ENCODE results near the gene GLIS1.
A peak's percentile ranks its signal among the peaks of the same experiment; 100 is the strongest.

The GLIS1 gene

DNA sequence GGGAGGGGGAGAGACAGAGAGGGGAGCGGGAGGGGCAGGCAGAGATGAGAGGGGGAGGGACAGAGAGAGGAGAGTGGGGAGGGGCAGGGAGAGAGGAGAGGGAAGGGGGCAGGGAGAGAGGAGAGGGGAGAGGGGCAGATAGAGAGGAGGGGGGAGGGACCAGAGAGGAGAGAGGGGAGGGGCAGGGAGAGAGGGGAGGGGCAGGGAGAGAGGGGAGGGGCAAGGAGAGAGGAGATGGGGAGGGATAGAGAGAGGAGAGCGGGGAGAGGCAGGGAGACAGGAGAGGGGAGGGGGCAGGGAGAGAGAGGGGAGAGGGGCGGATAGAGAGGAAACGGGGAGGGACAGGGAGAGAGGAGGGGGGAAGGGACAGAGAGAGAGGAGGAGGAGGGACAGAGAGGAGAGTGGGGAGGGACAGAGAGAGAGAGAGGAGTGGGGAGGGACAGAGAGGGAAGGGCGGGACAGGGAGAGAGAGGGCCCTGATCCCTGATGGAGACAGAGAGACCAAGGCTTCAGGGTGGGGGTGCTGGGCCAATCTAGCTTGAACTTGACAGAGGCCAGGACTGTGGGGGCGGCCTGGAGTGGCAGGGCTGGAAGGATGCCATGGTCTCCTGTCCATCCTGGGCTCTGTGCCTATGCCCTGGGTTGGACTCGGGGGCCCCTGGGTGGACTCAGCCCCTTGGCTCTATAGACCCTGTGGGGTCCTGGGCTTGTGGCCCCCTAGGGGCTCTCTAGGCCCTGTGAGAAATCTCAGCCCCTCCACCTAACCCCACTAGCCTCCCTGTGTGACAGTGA, 236.1 kb downstream of the GLIS1 start:
- H3K27ac Mint-ChIP-seq: no peak overlapping the region
- CTCF ChIA-PET: no interaction called here
- peaks cover 14% of the 10 kb centered on the region for H3K27me3 Mint-ChIP-seq
- no peak overlapping the region for H3K4me3 Mint-ChIP-seq
- no peaks in the 10 kb centered on the region for H3K36me3 Mint-ChIP-seq
- DNase-seq: no peak
- no peaks in the 10 kb centered on the region for H3K4me1 Mint-ChIP-seq
- H3K9me3 Mint-ChIP-seq: no peaks in the 10 kb centered on the region

DNA sequence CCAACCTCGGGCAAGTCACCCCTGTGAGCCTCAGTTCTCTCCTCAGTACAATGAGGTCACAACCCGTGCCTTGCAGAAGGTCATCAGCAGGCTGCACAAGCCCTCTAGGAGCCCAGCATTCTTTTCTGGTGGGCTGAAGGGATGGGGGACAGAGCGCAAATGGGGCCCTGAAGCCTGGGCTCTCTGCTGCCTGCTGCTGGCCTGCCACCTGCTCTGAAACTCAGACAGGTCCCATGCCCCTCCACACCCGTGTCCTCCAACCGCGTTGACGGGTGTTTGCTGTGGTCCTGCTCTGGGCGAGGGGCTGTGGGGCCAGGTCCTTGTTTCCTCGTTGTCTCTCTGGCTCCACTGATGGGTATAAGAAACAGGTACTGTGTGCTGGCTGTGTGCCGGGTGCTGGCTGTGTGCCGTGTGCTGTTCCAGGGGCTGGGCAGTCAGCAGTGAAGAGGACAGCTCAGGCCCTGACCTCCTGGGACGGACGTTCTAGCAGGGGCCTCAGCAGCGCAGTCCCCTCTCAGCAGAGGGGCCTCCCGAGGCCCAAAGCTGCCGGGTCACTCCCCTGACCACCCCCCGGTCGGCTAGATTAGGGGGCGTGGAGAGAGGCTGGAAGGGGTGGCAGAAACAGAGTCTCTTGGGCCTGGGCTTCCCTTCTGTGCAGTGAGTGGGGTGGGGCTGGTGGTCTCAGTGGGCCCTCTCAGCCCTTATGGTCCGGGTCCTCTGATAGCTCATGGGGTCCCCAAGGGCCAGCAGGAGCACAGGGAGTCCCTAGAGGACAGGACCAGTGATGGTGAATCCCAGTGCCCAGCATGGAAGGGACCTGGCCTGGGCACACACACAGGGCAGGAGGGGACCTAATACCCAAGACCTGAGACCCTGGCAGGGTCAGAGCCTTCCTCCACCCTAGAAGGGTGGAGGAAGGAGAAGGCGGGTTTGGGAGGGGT, 237.6 kb downstream of the GLIS1 start:
- H3K4me3 Mint-ChIP-seq: no peak overlapping the region
- no peak for DNase-seq
- H3K4me1 Mint-ChIP-seq: no peaks in the 10 kb centered on the region
- CTCF ChIA-PET: no interaction called here
- H3K27ac Mint-ChIP-seq: no peak overlapping the region
- H3K9me3 Mint-ChIP-seq: no peaks in the 10 kb centered on the region
- peaks cover 16% of the 10 kb centered on the region for H3K27me3 Mint-ChIP-seq
- H3K36me3 Mint-ChIP-seq: no peaks in the 10 kb centered on the region

DNA sequence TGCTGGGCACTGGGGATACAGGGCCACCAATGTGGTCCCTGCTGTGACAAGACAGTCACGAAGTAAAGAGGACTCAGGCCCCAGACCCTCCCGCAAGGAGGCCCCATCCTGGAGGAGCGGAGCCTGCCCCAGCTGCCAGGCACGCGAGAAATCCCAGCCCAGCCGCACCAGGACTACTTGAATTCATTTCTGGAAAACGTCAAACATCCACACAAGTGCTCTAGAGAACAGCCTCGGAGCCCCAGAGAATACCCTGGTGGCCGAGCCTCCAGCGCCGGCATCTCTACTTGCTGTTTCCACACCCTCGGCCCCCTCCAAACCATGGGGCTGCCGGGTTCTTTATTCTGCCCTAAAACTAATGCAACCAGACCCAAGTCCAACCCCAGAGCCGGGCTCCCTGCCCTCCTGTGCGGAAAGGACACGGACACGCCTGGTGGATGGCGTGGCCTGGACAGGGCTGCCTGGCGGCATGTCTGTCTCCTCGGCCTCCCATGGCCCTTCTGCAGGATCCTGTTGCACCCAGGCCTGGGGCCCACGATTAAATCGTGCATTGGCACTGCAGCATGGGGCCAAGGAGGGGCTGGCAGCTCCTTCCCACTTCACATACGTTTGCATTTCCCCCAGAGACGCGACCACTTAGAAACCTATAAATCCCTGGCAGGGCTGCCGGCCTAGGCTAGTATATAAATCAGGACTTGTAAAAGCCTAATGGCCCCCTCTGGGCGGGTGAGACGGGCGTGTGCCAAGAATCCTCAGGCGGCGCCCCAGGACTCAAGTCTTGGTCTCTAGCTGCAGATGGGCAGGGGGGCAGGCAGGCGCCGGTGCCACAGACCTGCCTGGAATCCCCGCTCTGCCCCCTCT, 238.5 kb downstream of the GLIS1 start:
- CTCF ChIA-PET: interaction anchor here (1.1 kb wide), 1 partner anchor 14 kb away, joined by 3 read pairs; no protein-coding TSS in a partner anchor
- Mint-ChIP-seq H3K27ac (no peak overlapping the region), H3K36me3 (no peaks in the 10 kb centered on the region), H3K4me1 (no peaks in the 10 kb centered on the region), H3K9me3 (no peaks in the 10 kb centered on the region), H3K27me3 (peaks cover 24% of the 10 kb centered on the region), H3K4me3 (no peak overlapping the region)
- DNase-seq: no peak

DNA sequence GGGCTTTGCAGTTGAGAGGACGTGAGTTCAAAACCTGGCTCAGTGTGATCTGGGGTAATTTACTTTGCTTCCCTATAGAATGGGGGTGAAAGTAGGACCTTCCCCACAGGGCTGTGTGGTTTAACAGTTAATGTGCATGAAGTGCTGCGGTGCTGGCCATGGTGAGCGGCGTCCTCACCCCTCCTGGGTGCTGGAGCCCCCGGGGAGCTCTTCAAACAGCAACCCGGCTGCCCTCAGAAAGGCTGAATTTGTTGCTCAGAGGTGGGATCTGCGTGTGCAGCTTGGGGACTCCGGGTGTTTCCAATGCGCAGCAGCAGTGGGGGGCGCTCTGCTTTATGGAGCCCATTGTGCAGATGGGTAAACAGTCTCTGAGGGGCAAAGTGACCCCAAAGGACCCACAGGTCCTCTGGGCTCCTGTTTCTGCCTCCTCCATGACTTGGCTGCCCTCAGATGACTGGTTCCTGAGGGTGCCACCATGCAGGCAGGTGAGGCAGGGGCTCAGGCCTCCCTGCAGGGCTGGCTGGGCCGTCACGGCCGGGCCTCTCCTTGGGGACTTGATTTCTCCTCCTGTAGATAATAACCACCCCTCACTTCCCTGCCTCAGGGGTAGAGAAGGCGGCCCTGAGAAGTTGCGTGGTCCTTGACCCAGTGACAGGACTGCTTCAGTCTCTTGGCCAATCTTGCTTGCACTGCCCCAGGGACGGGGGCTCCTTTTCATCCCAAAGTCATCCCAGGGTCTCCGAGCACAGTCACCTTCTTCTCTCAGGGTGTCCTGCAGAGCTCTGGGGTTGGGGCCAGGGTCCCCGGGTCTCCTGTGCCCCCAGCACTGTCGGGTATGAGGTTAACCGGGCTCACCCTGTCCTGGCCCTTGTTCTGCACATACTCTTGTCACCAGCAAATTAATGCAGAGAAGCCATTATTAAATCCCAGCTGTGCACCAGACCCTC, 239.4 kb downstream of the GLIS1 start:
- CTCF ChIA-PET: interaction anchor here (1.1 to 1.3 kb wide), 2 partner anchors 13 to 183 kb away, joined by 3 read pairs; no protein-coding TSS in a partner anchor
- Mint-ChIP-seq H3K27ac (no peak overlapping the region), H3K36me3 (no peaks in the 10 kb centered on the region), H3K9me3 (no peaks in the 10 kb centered on the region), H3K4me3 (no peak overlapping the region), H3K4me1 (no peaks in the 10 kb centered on the region), H3K27me3 (peaks cover 24% of the 10 kb centered on the region)
- no peak for DNase-seq

DNA sequence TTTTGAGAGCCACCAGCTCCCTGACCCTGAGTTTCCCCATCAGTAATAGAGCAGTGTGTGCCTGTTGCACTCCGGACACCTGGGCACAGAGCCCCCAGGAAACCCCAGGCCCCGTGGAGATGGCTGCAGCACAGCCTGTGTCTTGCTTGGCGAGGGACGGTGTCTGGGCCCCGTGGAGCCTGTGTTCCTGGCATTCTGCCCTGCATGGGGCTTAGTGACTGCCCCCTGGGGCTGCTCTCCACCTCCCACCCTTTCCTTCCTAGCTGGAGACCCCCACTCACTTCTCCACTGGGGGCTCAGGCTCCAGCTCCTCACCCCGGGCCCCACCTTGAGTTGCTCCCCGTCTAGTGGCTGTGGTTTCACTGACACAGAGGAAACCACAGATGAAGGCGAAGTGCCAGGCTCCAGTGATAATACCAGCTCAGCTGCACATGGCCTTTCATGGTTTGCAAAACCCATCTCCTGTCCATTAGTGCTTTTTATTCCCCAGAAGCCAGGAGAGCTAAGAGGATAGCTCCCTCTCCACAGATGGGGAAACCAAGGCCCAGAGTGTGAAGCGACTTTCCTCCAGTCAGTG, 240.3 kb downstream of the GLIS1 start:
- no peak overlapping the region for H3K4me3 Mint-ChIP-seq
- H3K4me1 Mint-ChIP-seq: no peaks in the 10 kb centered on the region
- CTCF ChIA-PET: interaction anchor here (1.3 kb wide), 1 partner anchor 184 kb away, joined by 3 read pairs; no protein-coding TSS in a partner anchor
- peaks cover 24% of the 10 kb centered on the region for H3K27me3 Mint-ChIP-seq
- H3K9me3 Mint-ChIP-seq: no peaks in the 10 kb centered on the region
- no peak overlapping the region for H3K27ac Mint-ChIP-seq
- no peak for DNase-seq
- H3K36me3 Mint-ChIP-seq: no peaks in the 10 kb centered on the region

DNA sequence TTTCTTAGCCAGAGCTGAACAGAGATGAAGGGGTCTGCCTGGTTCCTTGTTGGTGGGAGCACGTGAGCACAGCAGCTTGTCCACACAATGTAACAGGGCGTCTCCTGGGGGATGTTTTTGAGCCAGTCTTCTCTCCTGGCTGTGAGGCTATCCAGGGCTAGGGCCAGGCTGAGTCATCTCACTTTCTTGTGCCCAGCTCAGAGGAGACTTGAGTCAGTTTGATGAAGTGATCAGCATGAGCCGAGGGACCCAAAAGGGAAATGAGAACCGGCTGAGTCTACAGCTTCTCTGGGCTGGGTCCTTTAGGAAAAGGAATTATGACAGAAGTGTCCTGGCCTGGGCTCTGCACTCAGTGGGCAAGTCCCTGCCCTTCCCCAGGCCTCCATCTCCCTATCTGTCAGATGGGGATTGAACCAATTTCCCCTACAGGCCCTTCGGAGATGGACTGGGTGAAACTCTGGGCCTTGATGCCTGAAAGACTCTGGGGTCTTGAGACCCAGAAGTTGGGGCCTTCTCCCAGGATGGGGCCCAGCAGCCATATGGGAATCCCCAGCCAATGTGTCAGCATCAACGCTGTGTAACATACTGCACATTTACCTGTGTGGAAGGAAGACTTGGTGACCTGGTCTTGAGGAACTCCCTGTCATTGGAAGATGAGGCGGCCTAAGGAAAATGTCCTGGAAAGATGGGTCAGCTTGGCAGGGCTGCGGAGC, 243.2 kb downstream of the GLIS1 start:
- no peak overlapping the region for H3K27ac Mint-ChIP-seq
- CTCF ChIA-PET: no interaction called here
- peaks cover 24% of the 10 kb centered on the region for H3K27me3 Mint-ChIP-seq
- no peaks in the 10 kb centered on the region for H3K4me1 Mint-ChIP-seq
- H3K36me3 Mint-ChIP-seq: no peaks in the 10 kb centered on the region
- no peak for DNase-seq
- H3K9me3 Mint-ChIP-seq: no peaks in the 10 kb centered on the region
- no peak overlapping the region for H3K4me3 Mint-ChIP-seq

DNA sequence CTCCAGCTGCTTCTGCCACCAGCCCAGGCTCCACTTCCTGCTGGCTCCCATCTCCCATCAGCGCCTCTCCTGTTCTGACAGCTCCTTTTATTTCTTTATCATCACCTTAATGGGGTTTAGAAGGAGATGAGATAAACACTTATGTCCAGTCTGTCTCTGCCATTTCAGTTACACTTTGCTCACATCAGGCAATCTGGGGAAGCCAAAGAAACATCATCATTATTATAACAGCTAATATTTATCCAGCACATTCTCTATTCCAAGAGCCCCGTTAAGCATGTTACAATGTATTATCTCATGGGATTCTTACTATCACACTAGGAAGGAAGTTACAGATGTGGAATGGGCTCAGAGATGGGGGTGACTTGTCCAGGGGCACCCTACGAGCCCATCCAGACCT, 248.6 kb downstream of the GLIS1 start:
- Mint-ChIP-seq H3K4me3 (no peak overlapping the region), H3K4me1 (no peaks in the 10 kb centered on the region), H3K36me3 (no peaks in the 10 kb centered on the region), H3K27me3 (peaks cover 34% of the 10 kb centered on the region), H3K27ac (no peak overlapping the region), H3K9me3 (no peaks in the 10 kb centered on the region)
- CTCF ChIA-PET: interaction anchor here (0.5 kb wide), 1 partner anchor 360 kb away, joined by 3 read pairs; no protein-coding TSS in a partner anchor
- no peak for DNase-seq

DNA sequence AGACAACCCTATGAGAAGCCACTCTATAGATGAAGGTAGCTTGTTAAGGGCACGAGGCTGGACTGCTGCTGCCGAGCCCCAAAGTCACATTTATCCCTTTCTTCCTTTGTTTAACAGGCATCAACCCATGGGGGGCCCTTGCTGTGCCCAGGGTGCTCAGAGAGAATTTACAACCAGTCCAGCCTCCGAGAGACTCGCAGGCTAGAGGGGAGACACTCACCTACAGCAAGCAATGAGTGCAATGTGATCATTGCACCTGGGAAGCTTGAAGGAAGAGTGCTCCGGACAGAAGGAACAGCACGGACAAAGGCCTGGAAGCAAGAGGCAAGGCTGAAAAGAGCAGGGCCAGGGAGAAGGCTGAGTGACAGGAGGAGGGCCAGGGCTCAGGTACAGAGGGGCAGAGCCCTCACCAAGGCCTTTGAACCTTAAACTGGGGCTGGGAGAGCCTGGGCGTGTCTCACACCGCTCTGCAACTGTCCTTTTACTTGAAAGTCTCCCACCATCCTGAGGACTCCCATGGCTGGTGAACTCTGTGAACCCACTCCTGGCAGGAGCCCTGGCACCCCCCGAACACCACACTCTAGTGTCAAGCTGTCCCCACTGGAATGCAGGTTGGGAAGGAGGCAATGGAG, 252.5 kb downstream of the GLIS1 start:
- Mint-ChIP-seq H3K27ac (no peak overlapping the region), H3K36me3 (no peaks in the 10 kb centered on the region), H3K4me1 (no peaks in the 10 kb centered on the region), H3K4me3 (no peak overlapping the region), H3K27me3 (peaks cover 40% of the 10 kb centered on the region), H3K9me3 (no peaks in the 10 kb centered on the region)
- CTCF ChIA-PET: interaction anchor here (0.9 to 5.8 kb wide), 12 partner anchors 10 to 279 kb away, joined by 3 to 37 read pairs (median 4); no protein-coding TSS in a partner anchor
- no peak for DNase-seq

DNA sequence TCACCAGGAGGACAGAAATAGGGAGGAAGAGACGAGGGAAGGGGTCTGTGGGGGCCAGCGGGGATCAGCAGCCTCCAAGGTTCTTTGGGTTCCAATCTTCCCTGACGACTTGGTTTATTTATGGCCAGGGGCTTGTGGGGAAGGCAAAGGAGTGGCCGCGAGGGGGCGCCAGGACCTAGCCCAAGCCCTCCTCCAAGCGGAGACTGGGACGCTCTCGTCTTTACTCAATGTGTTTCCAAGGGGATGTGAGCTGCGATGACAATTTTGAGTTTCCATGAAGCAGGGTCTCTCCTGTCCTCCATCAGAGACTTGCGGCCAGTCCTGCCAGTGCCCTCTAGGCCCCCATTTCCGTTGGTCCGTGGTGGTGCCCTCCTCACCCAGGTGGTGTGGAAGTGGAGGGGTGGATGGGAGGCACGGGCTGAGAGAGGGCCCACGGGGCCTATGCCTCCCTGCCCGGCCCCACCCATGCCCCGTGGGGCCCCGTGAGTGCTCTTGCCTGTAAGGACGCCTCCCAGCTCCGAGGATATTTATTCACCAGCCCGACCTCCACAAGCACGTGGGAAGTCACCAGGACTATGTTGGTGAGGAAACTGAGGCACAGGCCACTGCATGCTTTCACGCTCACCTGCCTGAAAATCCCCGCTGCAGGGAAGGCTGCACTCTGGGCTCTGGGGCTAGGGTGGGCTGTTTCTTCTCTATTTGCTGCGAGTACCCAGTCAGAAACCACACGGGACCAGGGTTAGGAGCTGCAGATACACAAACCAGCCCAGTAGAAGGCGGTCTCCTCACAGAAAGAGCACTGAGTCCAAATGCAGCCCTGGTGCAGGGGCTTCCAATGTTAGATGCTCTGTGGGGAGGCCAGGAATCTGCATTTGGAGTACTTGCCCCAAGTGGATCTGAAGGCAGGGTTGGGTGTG, 253.2 kb downstream of the GLIS1 start:
- H3K36me3 Mint-ChIP-seq: no peaks in the 10 kb centered on the region
- H3K27me3 Mint-ChIP-seq: peaks cover 40% of the 10 kb centered on the region
- no peak overlapping the region for H3K27ac Mint-ChIP-seq
- CTCF ChIA-PET: interaction anchor here (0.9 to 5.8 kb wide), 13 partner anchors 9 to 280 kb away, joined by 3 to 37 read pairs (median 4); no protein-coding TSS in a partner anchor
- DNase-seq: peak; percentile 80
- no peaks in the 10 kb centered on the region for H3K9me3 Mint-ChIP-seq
- H3K4me1 Mint-ChIP-seq: no peaks in the 10 kb centered on the region
- H3K4me3 Mint-ChIP-seq: no peak overlapping the region

DNA sequence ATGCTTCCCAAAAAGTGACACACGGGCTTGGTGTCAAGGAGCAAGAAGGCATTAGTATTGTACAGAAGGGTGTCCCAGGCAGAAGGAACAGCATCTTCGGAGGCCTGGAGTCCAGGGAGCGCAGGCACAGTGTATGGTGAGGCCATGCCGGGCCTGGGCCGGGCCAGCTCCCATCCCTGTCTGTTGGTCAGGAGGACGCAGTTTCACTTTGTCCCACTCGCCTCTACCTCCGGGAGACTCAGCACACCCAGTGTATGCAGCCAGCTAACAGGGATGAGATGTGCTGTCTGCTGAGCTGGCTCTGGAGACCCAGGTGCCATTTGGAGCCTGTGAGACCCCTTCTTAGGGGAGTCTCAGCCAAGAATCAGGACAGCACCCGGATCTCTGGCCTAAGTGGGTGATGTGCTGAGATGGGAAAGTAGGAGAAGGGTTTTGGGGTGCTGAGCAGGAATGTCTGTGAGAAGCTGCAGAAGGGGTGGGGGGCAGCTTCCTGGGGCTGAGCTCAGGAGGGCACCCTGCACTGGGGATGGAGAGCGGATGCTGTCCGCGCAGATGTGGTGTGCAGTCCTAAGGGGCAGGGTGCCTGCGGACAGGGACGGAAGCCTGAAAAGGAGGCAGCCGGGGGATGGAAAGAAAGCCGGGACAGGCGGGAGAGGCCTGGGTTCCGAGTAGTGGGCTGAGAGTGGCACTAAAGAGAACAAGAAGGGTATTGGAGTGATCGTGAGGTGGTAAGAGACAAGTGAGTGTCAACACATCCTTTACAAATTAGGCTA, 254.1 kb downstream of the GLIS1 start:
- DNase-seq: no peak
- H3K9me3 Mint-ChIP-seq: no peaks in the 10 kb centered on the region
- peaks cover 38% of the 10 kb centered on the region for H3K27me3 Mint-ChIP-seq
- CTCF ChIA-PET: interaction anchor here (1.3 to 5.8 kb wide), 5 partner anchors 10 to 281 kb away, joined by 3 to 37 read pairs (median 4); no protein-coding TSS in a partner anchor
- H3K4me3 Mint-ChIP-seq: no peak overlapping the region
- H3K27ac Mint-ChIP-seq: no peak overlapping the region
- no peaks in the 10 kb centered on the region for H3K36me3 Mint-ChIP-seq
- no peaks in the 10 kb centered on the region for H3K4me1 Mint-ChIP-seq

All from activated naive CD4-positive, alpha-beta T cell treated with anti-CD3 and anti-CD28 coated beads, Interleukin-2, amount 10 ng/mL, durations not matched to agents 7 days and 5 days (primary cell).